Fibroblast of lung (primary cell): ENCODE data around the gene CD101. TPM values are rescaled to one million over a fixed set of nuclear protein-coding genes. Genes with fewer than 3 reads are reported as not detected.

ENCODE experiments used
- DNase-seq, 2 donors: peaks; one replicate each; pipeline versions ENCODE4 v3.0.0 to v3.0.0-alpha.2; 2010; ENCODE audit warnings: low read depth in 2 of 2
- H2AFZ ChIP-seq: 2 replicates; pipeline ENCODE4 v1.5.1; 2012; ENCODE audit warnings: low read length, control low read depth, inconsistent platforms
- H3K27ac ChIP-seq: 2 replicates; pipeline ENCODE4 v1.5.1; 2011; ENCODE audit warnings: low read length, control low read depth; ENCODE audit not compliant: insufficient read depth
- H3K27me3 ChIP-seq: 2 replicates; pipeline ENCODE4 v1.5.1; 2011; ENCODE audit warnings: mild to moderate bottlenecking, low read length; ENCODE audit not compliant: control insufficient read depth, insufficient read depth
- H3K36me3 ChIP-seq: 2 replicates; pipeline ENCODE4 v1.5.1; 2011; ENCODE audit warnings: low read length; ENCODE audit not compliant: control insufficient read depth, insufficient read depth
- H3K4me1 ChIP-seq: 2 replicates; pipeline ENCODE4 v1.5.1; 2011; ENCODE audit warnings: low read length; ENCODE audit not compliant: control insufficient read depth, insufficient read depth; ENCODE audit errors: extremely low read depth
- H3K4me2 ChIP-seq: 2 replicates; pipeline ENCODE4 v1.5.1; 2011; ENCODE audit warnings: low read length, control low read depth; ENCODE audit not compliant: insufficient read depth; ENCODE audit errors: extremely low read depth
- H3K4me3 ChIP-seq, 4 experiments: fragments of 200-600 bp in 1 of 4; sonication (generic) in 1 of 4; replicated peaks in 1 of 4; 2 replicates each; pipeline ENCODE4 v1.5.1; 2011 to 2016; ENCODE audit warnings: low read length in 4 of 4, low read depth in 3 of 4, mild to moderate bottlenecking in 3 of 4, control low read depth in 2 of 4, inconsistent platforms in 1 of 4, mixed read lengths in 1 of 4; ENCODE audit not compliant: insufficient read depth in 1 of 4; ENCODE audit errors: control extremely low read depth in 1 of 4
- H3K79me2 ChIP-seq: 2 replicates; pipeline ENCODE4 v1.5.1; 2012; ENCODE audit warnings: mild to moderate bottlenecking, low read length, inconsistent platforms; ENCODE audit not compliant: control insufficient read depth, insufficient read depth
- H3K9ac ChIP-seq: 2 replicates; pipeline ENCODE4 v1.5.1; 2011; ENCODE audit warnings: mild to moderate bottlenecking, low read length, control low read depth; ENCODE audit not compliant: insufficient read depth
- H3K9me3 ChIP-seq: 2 replicates; pipeline ENCODE4 v1.5.1; 2012; ENCODE audit warnings: low read depth, low read length; ENCODE audit not compliant: control insufficient read depth, insufficient read depth
- H4K20me1 ChIP-seq: 2 replicates; pipeline ENCODE4 v1.5.1; 2011; ENCODE audit warnings: low read length; ENCODE audit not compliant: control insufficient read depth, insufficient read depth; ENCODE audit errors: extremely low read depth
- CTCF ChIP-seq, 2 donors: IDR thresholded peaks in 1 of 2; conservative IDR thresholded peaks in 1 of 2; 1 replicate in 1 of 2; 2 replicates in 1 of 2; pipeline ENCODE4 v1.5.1; 2011 to 2012; ENCODE audit warnings: low read length in 2 of 2, control low read depth in 1 of 2, inconsistent platforms in 1 of 2, low read depth in 1 of 2, mild to moderate bottlenecking in 1 of 2
- EZH2 ChIP-seq: IDR thresholded peaks from 2 replicates; pipeline ENCODE4 v1.5.1; 2012; ENCODE audit warnings: low read length, control low read depth, mild to moderate bottlenecking; ENCODE audit errors: missing control alignments
- polyA plus RNA-seq, 2 donors: library from polyadenylated mRNA; depleted of rRNA in 1 of 2; stranded (reverse) in 1 of 2; unstranded in 1 of 2; fragments of >200 nt; gene quantifications; 2 replicates each; pipeline ENCODE4 v1.2.1, GENCODE V29; 2011 to 2012; ENCODE audit warnings: missing spikeins in 1 of 2
- total RNA-seq: library from RNA; depleted of rRNA; stranded (reverse); fragments of >200 nt; gene quantifications from 2 replicates; pipeline ENCODE4 v1.2.1, GENCODE V29; 2014

CD101 gene
- total and polyA plus RNA-seq, 2 donors (not counting 1 experiment from before 2014, with no cell fraction given): not detected

GRCh38 chr1:116966791-116967190 lies 34.8 kb upstream of the CD101 start:
- Histone ChIP-seq H3K4me3 (no peak overlapping the region), H3K27me3 (no peaks in the 10 kb centered on the region), H4K20me1 (no peaks in the 10 kb centered on the region), H3K9me3 (no peaks in the 10 kb centered on the region), H3K4me2 (no peak overlapping the region), H2AFZ (no peak overlapping the region), H3K36me3 (no peaks in the 10 kb centered on the region), H3K79me2 (no peaks in the 10 kb centered on the region), H3K9ac (no peak overlapping the region), H3K27ac (no peak overlapping the region), H3K4me1 (no peaks in the 10 kb centered on the region)
- TF ChIP-seq EZH2 (no peak), CTCF (conservative IDR thresholded peaks at IDR 0.05 in 1 of 2, IDR thresholded peaks at IDR 0.05 in 1 of 2; ENCODE audit: low read depth in 1 of 2, low read length in 2 of 2) (no peak)
- DNase-seq: peak in 1 of 2 donors; percentile 61

- Histone ChIP-seq H3K4me2 (no peak overlapping the region), H3K4me3 (no peak overlapping the region), H3K9me3 (no peaks in the 10 kb centered on the region), H4K20me1 (no peaks in the 10 kb centered on the region), H3K79me2 (no peaks in the 10 kb centered on the region), H2AFZ (no peak overlapping the region), H3K27ac (no peak overlapping the region), H3K36me3 (no peaks in the 10 kb centered on the region), H3K27me3 (no peaks in the 10 kb centered on the region), H3K9ac (no peak overlapping the region), H3K4me1 (no peaks in the 10 kb centered on the region)
- no peak for DNase-seq
- no peak for TF ChIP-seq EZH2
- TF ChIP-seq CTCF (conservative IDR thresholded peaks at IDR 0.05 in 1 of 2, IDR thresholded peaks at IDR 0.05 in 1 of 2; ENCODE audit: low read depth in 1 of 2, low read length in 2 of 2): no peak
These were observed 32.8 kb upstream of the CD101 start for GRCh38 chr1:116968724-116969123.

- Histone ChIP-seq H3K27ac (no peak overlapping the region), H3K79me2 (no peaks in the 10 kb centered on the region), H3K4me1 (no peaks in the 10 kb centered on the region), H3K9me3 (no peaks in the 10 kb centered on the region), H3K4me2 (no peak overlapping the region), H3K27me3 (no peaks in the 10 kb centered on the region), H3K4me3 (no peak overlapping the region), H3K36me3 (no peaks in the 10 kb centered on the region), H4K20me1 (no peaks in the 10 kb centered on the region), H2AFZ (no peak overlapping the region), H3K9ac (no peak overlapping the region)
- TF ChIP-seq CTCF (conservative IDR thresholded peaks at IDR 0.05 in 1 of 2, IDR thresholded peaks at IDR 0.05 in 1 of 2; ENCODE audit: low read depth in 1 of 2, low read length in 2 of 2) (no peak), EZH2 (no peak)
- peak in 1 of 2 donors; percentile 53 for DNase-seq
These were observed 30.2 kb upstream of the CD101 start for GRCh38 chr1:116971258-116971860.
